OCI-LY1 (cell line): Measurements from ENCODE around the gene ENPP3.

ENCODE experiments used
- H2AFZ ChIP-seq: fragments of 200-600 bp; sonication (generic), shearing (Covaris generic); 2 replicates; pipeline ENCODE4 v1.6.0; 2014; ENCODE audit warnings: antibody characterized with exemption, mild to moderate bottlenecking, low read length
- H3F3A ChIP-seq: fragments of 200-600 bp; sonication (generic), shearing (Covaris generic); 2 replicates; pipeline ENCODE4 v1.6.0; 2014; ENCODE audit warnings: mild to moderate bottlenecking, antibody characterized with exemption, low read length, moderate library complexity; ENCODE audit not compliant: insufficient read depth
- H3K27ac ChIP-seq: fragments of 200-600 bp; sonication (generic); 2 replicates; pipeline ENCODE4 v1.5.1; 2014; ENCODE audit warnings: low read length, mixed run types, mild to moderate bottlenecking, low read depth; ENCODE audit not compliant: poor library complexity, severe bottlenecking
- H3K27me3 ChIP-seq: fragments of 200-600 bp; sonication (generic); 2 replicates; pipeline ENCODE4 v1.6.0; 2014; ENCODE audit warnings: antibody characterized with exemption, mild to moderate bottlenecking, low read length, moderate library complexity; ENCODE audit not compliant: insufficient read depth
- H3K36me3 ChIP-seq: fragments of 200-600 bp; sonication (generic); 2 replicates; pipeline ENCODE4 v1.6.1; 2014; ENCODE audit warnings: mild to moderate bottlenecking, antibody characterized with exemption, low read length, moderate library complexity, mixed read lengths; ENCODE audit not compliant: insufficient read depth
- H3K4me1 ChIP-seq: fragments of 200-600 bp; sonication (generic); 2 replicates; pipeline ENCODE4 v1.5.1; 2014; ENCODE audit warnings: mild to moderate bottlenecking, low read length, moderate library complexity; ENCODE audit not compliant: insufficient read depth, severe bottlenecking
- H3K4me2 ChIP-seq: fragments of 200-600 bp; sonication (generic), shearing (Covaris generic); 2 replicates; pipeline ENCODE4 v1.6.1; 2014; ENCODE audit warnings: low read length
- H3K4me3 ChIP-seq: fragments of 200-600 bp; sonication (generic); 2 replicates; pipeline ENCODE4 v1.5.1; 2014; ENCODE audit warnings: low read length, low read depth, mild to moderate bottlenecking, mixed read lengths; ENCODE audit not compliant: poor library complexity, severe bottlenecking
- H3K79me2 ChIP-seq: fragments of 200-600 bp; shearing (Covaris generic); 2 replicates; pipeline ENCODE4 v1.6.1; 2016; ENCODE audit warnings: mixed run types, low read length, mixed read lengths; ENCODE audit not compliant: insufficient read depth
- H3K9ac ChIP-seq: fragments of 200-600 bp; sonication (generic), shearing (Covaris generic); 2 replicates; pipeline ENCODE4 v1.6.1; 2014; ENCODE audit warnings: mild to moderate bottlenecking, low read length, mixed read lengths
- H3K9me2 ChIP-seq: fragments of 200-600 bp; sonication (generic), shearing (Covaris generic); 2 replicates; pipeline ENCODE4 v1.6.1; 2014; ENCODE audit warnings: low read depth, mild to moderate bottlenecking, low read length, mixed read lengths
- H3K9me3 ChIP-seq: fragments of 200-600 bp; shearing (Covaris generic); 2 replicates; pipeline ENCODE4 v1.6.1; 2014; ENCODE audit warnings: low read length, mixed read lengths
- H4K20me1 ChIP-seq: fragments of 200-600 bp; sonication (generic), shearing (Covaris generic); 2 replicates; pipeline ENCODE4 v1.6.0; 2016; ENCODE audit warnings: mild to moderate bottlenecking, low read length; ENCODE audit not compliant: insufficient read depth
- CTCF ChIP-seq: fragments of 200-600 bp; sonication (generic), shearing (Covaris generic); IDR thresholded peaks from 2 replicates; pipeline ENCODE4 v1.5.1; 2017; ENCODE audit warnings: mild to moderate bottlenecking, antibody characterized with exemption, low read length, moderate library complexity, mixed read lengths
- EZH2 ChIP-seq: fragments of 200-600 bp; sonication (generic), shearing (Covaris generic); IDR thresholded peaks from 2 replicates; pipeline ENCODE4 v1.8.0; 2017; ENCODE audit warnings: borderline replicate concordance, mixed run types, mild to moderate bottlenecking, antibody characterized with exemption, low read length, moderate library complexity, mixed read lengths

Gene ENPP3

DNA sequence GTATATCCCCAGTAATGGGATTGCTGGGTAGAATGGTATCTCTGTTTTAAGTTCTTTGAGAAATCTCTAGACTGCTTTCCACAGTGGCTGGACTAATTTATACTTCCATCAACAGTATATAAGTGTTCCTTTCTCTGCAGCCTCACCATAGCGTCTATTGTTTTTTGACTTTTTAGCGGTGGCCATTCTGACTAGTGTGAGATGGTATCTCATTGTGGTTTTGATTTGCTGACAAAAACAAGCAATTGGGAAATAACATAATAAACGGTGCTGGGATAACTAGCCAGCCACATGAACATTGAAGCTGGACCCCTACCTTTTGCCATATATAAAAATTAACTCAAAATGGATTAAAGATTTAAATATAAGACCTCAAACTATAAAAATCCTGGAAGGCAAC lies 49.9 kb downstream of the ENPP3 start:
- no peaks in the 10 kb centered on the region for H3K79me2 ChIP-seq
- no peak overlapping the region for H3K9ac ChIP-seq
- H3K27ac ChIP-seq, result no peak overlapping the region
- H3K27me3 ChIP-seq, result no peaks in the 10 kb centered on the region
- no peaks in the 10 kb centered on the region for H3K9me3 ChIP-seq
- no peak overlapping the region for H3K4me2 ChIP-seq
- H3K9me2 ChIP-seq, result no peaks in the 10 kb centered on the region
- TF ChIP-seq CTCF (no peak), EZH2 (no peak)
- no peak overlapping the region for H3K4me3 ChIP-seq
- H2AFZ ChIP-seq, result no peak overlapping the region
- H3K36me3 ChIP-seq, result no peaks in the 10 kb centered on the region
- H4K20me1 ChIP-seq, result no peaks in the 10 kb centered on the region
- peaks cover 4% of the 10 kb centered on the region for H3K4me1 ChIP-seq
- H3F3A ChIP-seq, result no peaks in the 10 kb centered on the region

- H3K4me2 ChIP-seq, result no peak overlapping the region
- H3F3A ChIP-seq, result no peaks in the 10 kb centered on the region
These were observed 51.2 kb downstream of the ENPP3 start for GRCh38 chr6:131688286-131688685.

DNA sequence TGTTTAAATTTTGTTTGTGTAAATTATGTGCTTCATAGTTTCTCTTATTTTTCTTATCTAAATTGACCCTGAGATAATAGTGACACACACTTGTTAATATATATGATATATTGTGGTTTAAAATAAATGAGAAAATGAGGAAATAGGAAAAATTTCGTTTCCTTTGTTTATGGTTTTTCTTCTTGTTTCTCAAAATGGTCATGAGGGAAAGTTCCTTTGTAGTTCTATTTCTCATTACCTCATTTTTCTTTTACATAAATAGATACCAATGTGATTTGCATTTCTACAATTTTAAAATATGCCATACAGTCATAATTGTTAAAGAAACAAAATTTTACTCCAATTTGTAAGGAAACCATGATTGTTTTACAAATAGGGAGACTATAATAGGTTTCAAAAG lies 54.9 kb downstream of the ENPP3 start:
- no peak overlapping the region for H2AFZ ChIP-seq
- no peaks in the 10 kb centered on the region for H3K9me3 ChIP-seq
- no peaks in the 10 kb centered on the region for H3K27me3 ChIP-seq
- H3F3A ChIP-seq, result no peaks in the 10 kb centered on the region
- H3K4me2 ChIP-seq, result no peak overlapping the region
- no peaks in the 10 kb centered on the region for H3K9me2 ChIP-seq
- no peak overlapping the region for H3K9ac ChIP-seq
- no peak overlapping the region for H3K27ac ChIP-seq
- no peaks in the 10 kb centered on the region for H3K79me2 ChIP-seq
- H4K20me1 ChIP-seq, result no peaks in the 10 kb centered on the region
- peaks cover 6% of the 10 kb centered on the region for H3K4me1 ChIP-seq
- H3K4me3 ChIP-seq, result no peak overlapping the region
- H3K36me3 ChIP-seq, result no peaks in the 10 kb centered on the region
- TF ChIP-seq CTCF, result no peak
- TF ChIP-seq EZH2, result no peak

More at GRCh38 chr6:131688286-131688685, 51.2 kb downstream of the ENPP3 start:
- Histone ChIP-seq H3K79me2 (no peaks in the 10 kb centered on the region), H3K4me3 (no peak overlapping the region), H4K20me1 (no peaks in the 10 kb centered on the region), H2AFZ (no peak overlapping the region), H3K9ac (no peak overlapping the region), H3K36me3 (no peaks in the 10 kb centered on the region), H3K27me3 (no peaks in the 10 kb centered on the region), H3K9me2 (no peaks in the 10 kb centered on the region), H3K9me3 (no peaks in the 10 kb centered on the region), H3K27ac (peak overlapping the region; percentile 40), H3K4me1 (peaks cover 6% of the 10 kb centered on the region)
- TF ChIP-seq CTCF (no peak), EZH2 (no peak)
